ENCODE data around the gene CABP5.

DNA sequence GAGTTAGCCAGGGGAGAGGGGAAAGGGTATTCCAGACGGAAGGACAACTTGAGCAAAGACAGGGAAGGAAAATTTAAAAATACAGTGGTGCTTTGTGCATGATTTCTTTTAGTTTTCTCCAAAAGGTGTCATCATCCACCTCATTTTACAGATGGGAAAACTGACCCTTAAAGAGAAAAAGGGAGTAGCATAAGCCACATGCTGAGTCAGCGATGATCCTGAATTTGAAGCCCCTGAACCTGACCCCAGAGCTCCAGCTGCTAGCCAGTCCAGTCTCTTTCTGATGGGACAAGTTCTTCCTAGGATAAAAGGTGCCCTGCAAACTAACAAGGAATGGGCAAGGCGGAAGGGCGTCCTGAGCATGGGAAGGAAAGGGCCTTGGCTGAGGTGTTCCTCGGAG, 10.3 kb downstream of the CABP5 start:
- TF ChIP-seq, protein P1, sequence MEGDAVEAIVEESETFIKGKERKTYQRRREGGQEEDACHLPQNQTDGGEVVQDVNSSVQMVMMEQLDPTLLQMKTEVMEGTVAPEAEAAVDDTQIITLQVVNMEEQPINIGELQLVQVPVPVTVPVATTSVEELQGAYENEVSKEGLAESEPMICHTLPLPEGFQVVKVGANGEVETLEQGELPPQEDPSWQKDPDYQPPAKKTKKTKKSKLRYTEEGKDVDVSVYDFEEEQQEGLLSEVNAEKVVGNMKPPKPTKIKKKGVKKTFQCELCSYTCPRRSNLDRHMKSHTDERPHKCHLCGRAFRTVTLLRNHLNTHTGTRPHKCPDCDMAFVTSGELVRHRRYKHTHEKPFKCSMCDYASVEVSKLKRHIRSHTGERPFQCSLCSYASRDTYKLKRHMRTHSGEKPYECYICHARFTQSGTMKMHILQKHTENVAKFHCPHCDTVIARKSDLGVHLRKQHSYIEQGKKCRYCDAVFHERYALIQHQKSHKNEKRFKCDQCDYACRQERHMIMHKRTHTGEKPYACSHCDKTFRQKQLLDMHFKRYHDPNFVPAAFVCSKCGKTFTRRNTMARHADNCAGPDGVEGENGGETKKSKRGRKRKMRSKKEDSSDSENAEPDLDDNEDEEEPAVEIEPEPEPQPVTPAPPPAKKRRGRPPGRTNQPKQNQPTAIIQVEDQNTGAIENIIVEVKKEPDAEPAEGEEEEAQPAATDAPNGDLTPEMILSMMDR (IDR thresholded peaks at IDR 0.05) = no peak
- TF ChIP-seq POLR2A (IDR thresholded peaks at IDR 0.05) = no peak

Measured in upper lobe of left lung (tissue), 4 donors.